ENCODE data around the gene FXYD5. TPM values are rescaled to one million over a fixed set of nuclear protein-coding genes. Genes with fewer than 3 reads are reported as not detected.

FXYD5 gene
- total and polyA plus RNA-seq, 12 donors, result 13.9 to 67.4 (median 19.3) TPM

GRCh38 chr19:35133826-35134225, 20.7 kb upstream of the FXYD5 start:
- peaks cover 6 to 38% (median 20%) of the 10 kb centered on the region in 9 donors for H3K4me1 ChIP-seq
- H3K9me3 ChIP-seq, result no peaks in the 10 kb centered on the region
- WGBS, 2 donors, result 72 to 75% methylated on average over 11 of the region's 11 CpGs
- H3K4me3 ChIP-seq, result peak overlapping the region in 7 of 10 donors; percentile 1 to 48 (median 42)
- H3K27ac ChIP-seq, result peak overlapping the region in 3 of 10 donors; percentile 51 to 79 (median 65)
- ATAC-seq (no peak), DNase-seq (no peak)
- no peak for TF ChIP-seq CTCF (IDR thresholded peaks at IDR 0.05)
- H3K36me3 ChIP-seq, result no peaks in the 10 kb centered on the region
- intact Hi-C loops (cut with DNase I), result loop anchor here in 5 of 10 donors (2.0 to 10.0 kb wide), 4 partner anchors 19 to 69 kb away; partner anchors contain the start of gene FXYD3 (in 2 of the 5)
- H3K27me3 ChIP-seq, result no peaks in the 10 kb centered on the region

- no peak for TF ChIP-seq CTCF (IDR thresholded peaks at IDR 0.05)
- intact Hi-C loops (cut with DNase I), result loop anchor here in 7 of 10 donors (1.0 to 10.0 kb wide), 7 partner anchors 20 to 162 kb away; partner anchors contain the start of genes FXYD3 (in 2 of the 7) and USF2 (in 2 of the 7)
- H3K4me3 ChIP-seq, result peak within 1 kb of the TSS in 9 of 10 donors; percentile 12 to 48 (median 33)
- H3K36me3 ChIP-seq, result no peaks in the 10 kb centered on the region
- DNase-seq (no peak), ATAC-seq (no peak)
- 51 to 61% methylated on average over 15 of the region's 15 CpGs for WGBS, 2 donors
- no peaks in the 10 kb centered on the region for H3K9me3 ChIP-seq
- peaks cover 0 to 1% (median 0%) of the 10 kb centered on the region in 7 donors for H3K27me3 ChIP-seq
- H3K4me1 ChIP-seq, result peaks cover 6 to 40% (median 21%) of the 10 kb centered on the region in 9 donors
- peak within 1 kb of the TSS; percentile 17 to 80 (median 68) for H3K27ac ChIP-seq
Observed at GRCh38 chr19:35134601-35135242, 19.8 kb upstream of the FXYD5 start, which contains the start of gene LGI4. Gene LGI4, minus strand, starts transcription at chr19:35135059. Its CDS starts 379 bp downstream, at chr19:35134680.

GRCh38 chr19:35135389-35135909, 19.1 kb upstream of the FXYD5 start:
- peak overlapping the region; percentile 17 to 80 (median 68) for H3K27ac ChIP-seq
- H3K9me3 ChIP-seq, result no peaks in the 10 kb centered on the region
- no peaks in the 10 kb centered on the region for H3K36me3 ChIP-seq
- H3K4me3 ChIP-seq, result peak overlapping the region in 9 of 10 donors; percentile 12 to 48 (median 33)
- ATAC-seq (peak; percentile 48 to 65 (median 55)), DNase-seq (peak; percentile 80 to 85)
- H3K4me1 ChIP-seq, result peaks cover 6 to 48% (median 29%) of the 10 kb centered on the region in 9 donors
- peaks cover 0 to 7% (median 0%) of the 10 kb centered on the region in 7 donors for H3K27me3 ChIP-seq
- peak; percentile 77 to 99 (median 94) for TF ChIP-seq CTCF (IDR thresholded peaks at IDR 0.05)
- intact Hi-C loops (cut with DNase I), result loop anchor here in 7 of 10 donors (1.0 to 10.0 kb wide), 7 partner anchors 21 to 163 kb away; partner anchors contain the start of genes FXYD3 (in 2 of the 7) and USF2 (in 2 of the 7)
- 0% methylated on average over 7 of the region's 7 CpGs for WGBS, 2 donors

- no peak for DNase-seq
- ATAC-seq, result no peak
- 72 to 78% methylated on average over 11 of the region's 11 CpGs for WGBS, 2 donors
- no peak for TF ChIP-seq CTCF (IDR thresholded peaks at IDR 0.05)
- H3K27ac ChIP-seq, result no peak overlapping the region
- peaks cover 0 to 7% (median 0%) of the 10 kb centered on the region in 7 donors for H3K27me3 ChIP-seq
- peaks cover 6 to 54% (median 31%) of the 10 kb centered on the region in 9 donors for H3K4me1 ChIP-seq
- H3K9me3 ChIP-seq, result no peaks in the 10 kb centered on the region
- no peak overlapping the region for H3K4me3 ChIP-seq
- H3K36me3 ChIP-seq, result no peaks in the 10 kb centered on the region
- intact Hi-C loops (cut with DNase I), result loop anchor here in 6 of 10 donors (2.0 to 10.0 kb wide), 5 partner anchors 69 to 164 kb away; partner anchors contain the start of gene USF2 (in 2 of the 6)
Observed at GRCh38 chr19:35136231-35136630, 18.3 kb upstream of the FXYD5 start.
